ENCODE results near the gene ARMC3.

ARMC3 gene

GRCh38 chr10:22932626-22933370 is 4.9 kb downstream of the ARMC3 start:
- H3K9me3 ChIP-seq, result no peaks in the 10 kb centered on the region
- H3K36me3 ChIP-seq, result no peaks in the 10 kb centered on the region
- no peak for DNase-seq
- no peak overlapping the region for H3K4me3 ChIP-seq (ENCODE audit: low read depth, low read length)
- no peak for TF ChIP-seq CTCF (IDR thresholded peaks at IDR 0.05; ENCODE audit: low read depth, low read length)
- no peaks in the 10 kb centered on the region for H3K4me1 ChIP-seq
- H3K27me3 ChIP-seq, result no peaks in the 10 kb centered on the region

- no peak for DNase-seq
- Histone ChIP-seq H3K36me3 (no peaks in the 10 kb centered on the region), H3K27me3 (no peaks in the 10 kb centered on the region), H3K4me3 (ENCODE audit: low read depth, low read length) (no peak overlapping the region), H3K9me3 (no peaks in the 10 kb centered on the region), H3K4me1 (0 out of 2 replicates have a peak, but pooled peaks cover 3% of the 10 kb centered on the region)
- no peak for TF ChIP-seq CTCF (IDR thresholded peaks at IDR 0.05; ENCODE audit: low read depth, low read length)
Observed at GRCh38 chr10:22934726-22935125, 6.9 kb downstream of the ARMC3 start.

GRCh38 chr10:22942437-22942836 is 14.6 kb downstream of the ARMC3 start:
- no peak for DNase-seq
- 0 out of 2 replicates have a peak, but pooled peaks cover 3% of the 10 kb centered on the region for H3K4me1 ChIP-seq
- no peaks in the 10 kb centered on the region for H3K36me3 ChIP-seq
- no peaks in the 10 kb centered on the region for H3K9me3 ChIP-seq
- H3K4me3 ChIP-seq (ENCODE audit: low read depth, low read length), result no peak overlapping the region
- no peak for TF ChIP-seq CTCF (IDR thresholded peaks at IDR 0.05; ENCODE audit: low read depth, low read length)
- H3K27me3 ChIP-seq, result no peaks in the 10 kb centered on the region

GRCh38 chr10:22945934-22946673 is 18.3 kb downstream of the ARMC3 start:
- no peak for TF ChIP-seq CTCF (IDR thresholded peaks at IDR 0.05; ENCODE audit: low read depth, low read length)
- DNase-seq, result no peak
- Histone ChIP-seq H3K4me3 (ENCODE audit: low read depth, low read length) (no peak overlapping the region), H3K36me3 (no peaks in the 10 kb centered on the region), H3K27me3 (no peaks in the 10 kb centered on the region), H3K9me3 (no peaks in the 10 kb centered on the region), H3K4me1 (no peaks in the 10 kb centered on the region)

GRCh38 chr10:22954970-22955369 is 27.1 kb downstream of the ARMC3 start:
- Histone ChIP-seq H3K9me3 (no peaks in the 10 kb centered on the region), H3K36me3 (no peaks in the 10 kb centered on the region), H3K27me3 (no peaks in the 10 kb centered on the region), H3K4me1 (no peaks in the 10 kb centered on the region), H3K4me3 (ENCODE audit: low read depth, low read length) (no peak overlapping the region)
- no peak for TF ChIP-seq CTCF (IDR thresholded peaks at IDR 0.05; ENCODE audit: low read depth, low read length)
- no peak for DNase-seq

- Histone ChIP-seq H3K4me3 (ENCODE audit: low read depth, low read length) (no peak overlapping the region), H3K36me3 (no peaks in the 10 kb centered on the region), H3K27me3 (no peaks in the 10 kb centered on the region), H3K4me1 (no peaks in the 10 kb centered on the region), H3K9me3 (no peaks in the 10 kb centered on the region)
- TF ChIP-seq CTCF (IDR thresholded peaks at IDR 0.05; ENCODE audit: low read depth, low read length), result no peak
- DNase-seq, result no peak
Observed at GRCh38 chr10:22958338-22958737, 30.5 kb downstream of the ARMC3 start.

Data from BE2C (cell line).